Stimulated activated CD4-positive, alpha-beta T cell treated with anti-CD3 and anti-CD28 coated beads, TNF-alpha, amount 100 ng/mL, for 24 hours (primary cell): ENCODE results near the gene MS4A5.
"Not testable (repeated sequence)": the region's sequence is repeated elsewhere in the genome, so short reads cannot be mapped to it uniquely, and the experiment has no call there.

Experiments
- DNase-seq, 3 experiments: peaks; one replicate each; pipeline ENCODE4 v3.0.0-alpha.2; 2020; ENCODE audit warnings: low read depth in 3 of 3

MS4A5 gene, protein sequence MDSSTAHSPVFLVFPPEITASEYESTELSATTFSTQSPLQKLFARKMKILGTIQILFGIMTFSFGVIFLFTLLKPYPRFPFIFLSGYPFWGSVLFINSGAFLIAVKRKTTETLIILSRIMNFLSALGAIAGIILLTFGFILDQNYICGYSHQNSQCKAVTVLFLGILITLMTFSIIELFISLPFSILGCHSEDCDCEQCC

DNA sequence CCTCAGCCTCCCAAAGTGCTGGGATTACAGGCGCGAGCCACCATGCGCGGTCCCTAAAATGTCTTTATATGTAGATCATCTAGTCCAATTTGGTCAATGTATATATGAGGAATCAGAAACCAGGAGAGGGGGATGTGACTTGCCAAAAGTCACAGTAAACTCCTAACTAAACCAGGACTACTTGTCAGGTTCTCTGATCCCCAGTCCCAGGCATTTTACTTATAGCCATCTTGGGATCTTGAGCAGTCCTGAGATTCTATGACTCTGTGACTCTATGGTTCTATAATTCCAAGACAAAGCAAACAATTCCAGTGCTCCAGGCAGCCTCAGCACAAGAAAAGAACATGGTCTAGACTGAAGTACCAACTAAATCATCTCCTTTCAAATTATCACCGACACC, at the start of gene MS4A5:
MS4A5 (plus strand) TSS at position 301 of the 400 bp plus-strand sequence. CDS start 103 bp downstream, outside the sequence.
- DNase-seq, result no peak

- DNase-seq, result no peak
Measured at GRCh38 chr11:60389279-60389910, 40.0 kb upstream of the MS4A5 start.

DNA sequence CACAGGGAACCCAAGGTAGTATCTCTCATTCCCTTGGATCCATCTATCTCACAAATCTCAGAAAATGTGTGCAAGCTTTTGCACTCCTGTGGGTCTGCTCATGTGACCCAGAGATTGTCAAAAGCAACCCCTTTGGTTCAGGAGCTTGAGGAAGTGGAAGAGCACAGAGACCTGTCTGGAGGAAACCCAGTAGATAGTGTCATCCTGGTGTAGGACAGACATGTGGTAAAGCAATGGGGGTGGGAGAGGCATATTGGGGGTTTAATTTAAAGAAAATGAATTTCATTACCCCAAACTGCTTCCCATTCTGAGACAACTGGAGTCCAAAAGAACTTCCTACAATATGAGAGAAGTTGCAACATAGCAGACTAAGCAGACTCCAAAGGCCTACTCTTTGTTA, 39.0 kb upstream of the MS4A5 start:
- DNase-seq, result no peak

GRCh38 chr11:60392361-60392760, 37.0 kb upstream of the MS4A5 start:
- no peak for DNase-seq

DNA sequence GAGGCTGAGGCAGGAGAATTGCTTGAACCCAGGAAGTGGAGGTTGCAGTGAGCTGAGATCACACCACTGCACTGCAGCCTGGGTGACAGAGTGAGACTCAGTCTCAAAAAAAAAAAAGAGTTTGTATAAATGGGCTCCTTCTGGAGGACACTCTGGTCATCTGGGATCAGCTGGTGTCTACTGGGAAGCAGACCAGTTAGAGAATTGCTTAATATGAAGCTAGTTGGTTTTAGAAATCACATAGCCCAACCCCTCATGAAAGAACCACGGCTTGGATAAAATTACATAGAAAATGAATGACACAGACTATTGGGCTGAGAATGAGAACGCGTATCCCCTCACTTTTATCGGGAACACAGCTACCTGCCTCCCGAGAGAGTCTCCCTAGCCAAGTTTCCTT, 36.4 kb upstream of the MS4A5 start:
- no peak for DNase-seq

GRCh38 chr11:60394666-60395380, 34.5 kb upstream of the MS4A5 start:
- no peak for DNase-seq

DNA sequence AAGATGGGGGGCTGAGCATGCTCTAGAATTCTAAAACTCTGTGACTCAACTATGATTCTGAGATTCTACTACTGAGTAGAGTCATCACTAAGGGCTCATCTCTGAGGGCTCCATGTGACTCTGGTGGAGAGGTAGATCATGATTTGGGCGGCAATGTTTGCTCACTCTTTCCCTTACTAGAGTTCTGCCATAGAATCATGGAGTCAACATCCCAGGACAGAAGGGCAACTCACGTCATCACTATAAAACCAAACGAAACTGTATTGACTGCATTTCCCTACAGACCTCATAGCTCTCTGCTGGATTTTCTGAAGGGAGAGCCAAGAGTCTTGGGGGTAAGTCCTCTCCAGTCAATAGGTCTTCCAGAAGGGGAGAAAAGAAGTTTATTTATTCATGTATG, 33.0 kb upstream of the MS4A5 start, which contains the start of gene MS4A14:
MS4A14 (plus strand) TSS at position 78 of the 400 bp plus-strand sequence; CDS start at position 198, 120 bp downstream.
- DNase-seq, result no peak

DNA sequence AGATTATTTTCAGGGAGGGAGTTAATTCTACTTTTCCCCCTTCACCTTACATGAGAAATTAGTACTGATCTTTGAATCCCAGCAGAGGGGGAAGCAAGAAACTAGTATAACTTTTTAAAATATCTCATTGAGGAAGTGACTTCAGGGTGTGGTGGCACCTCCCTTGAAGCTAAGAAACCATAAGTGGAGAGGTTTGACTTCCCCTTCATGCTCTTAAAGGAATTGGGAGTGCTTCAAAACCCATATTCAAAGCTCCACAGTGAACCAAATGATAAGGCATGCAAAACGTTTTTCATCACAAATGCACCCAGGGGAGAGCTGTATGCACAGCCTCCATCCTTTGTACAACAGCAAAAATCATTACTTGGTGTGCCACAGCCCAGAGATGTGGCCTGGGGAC, 32.6 kb upstream of the MS4A5 start:
- DNase-seq, result no peak

GRCh38 chr11:60420015-60420414, 9.4 kb upstream of the MS4A5 start:
- no peak for DNase-seq

DNA sequence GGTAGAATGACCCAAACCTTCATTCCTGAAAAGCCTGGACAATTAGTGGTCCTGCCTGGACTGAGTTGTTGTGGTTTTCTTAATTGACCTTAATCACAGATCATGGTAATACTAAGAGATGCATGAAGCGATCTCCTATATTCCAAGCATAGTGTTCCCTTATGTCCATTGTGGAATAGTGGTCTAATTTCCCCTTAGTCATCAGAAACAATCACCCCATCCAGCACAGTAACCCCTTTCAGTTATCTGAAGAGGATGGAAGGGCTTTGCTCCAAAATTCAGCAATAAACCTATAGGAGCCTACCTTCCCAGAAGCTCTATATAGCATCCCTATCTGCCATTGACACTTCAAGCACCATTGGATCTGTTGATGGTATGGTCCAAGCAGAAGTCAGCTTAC, 6.8 kb upstream of the MS4A5 start:
- DNase-seq, result no peak

DNA sequence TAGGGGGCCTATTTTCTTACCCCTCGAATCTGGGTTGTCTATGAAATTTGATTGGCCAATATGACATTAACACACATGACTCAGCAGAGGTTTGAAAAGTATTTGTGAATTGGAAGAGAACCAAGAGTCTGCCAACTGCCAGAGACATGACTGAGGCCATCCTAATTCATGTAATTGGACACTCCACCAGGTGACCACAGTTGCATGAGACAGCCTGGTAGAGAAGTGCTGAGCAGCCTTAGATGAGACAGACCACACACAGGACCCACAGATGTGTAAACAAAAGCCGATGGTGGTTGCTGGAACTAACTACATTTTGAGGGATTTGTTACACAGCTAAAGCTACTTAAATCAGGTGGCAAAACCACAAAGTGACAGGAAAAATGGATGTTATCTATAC, 855 bp upstream of the MS4A5 start:
- DNase-seq, result no peak

DNA sequence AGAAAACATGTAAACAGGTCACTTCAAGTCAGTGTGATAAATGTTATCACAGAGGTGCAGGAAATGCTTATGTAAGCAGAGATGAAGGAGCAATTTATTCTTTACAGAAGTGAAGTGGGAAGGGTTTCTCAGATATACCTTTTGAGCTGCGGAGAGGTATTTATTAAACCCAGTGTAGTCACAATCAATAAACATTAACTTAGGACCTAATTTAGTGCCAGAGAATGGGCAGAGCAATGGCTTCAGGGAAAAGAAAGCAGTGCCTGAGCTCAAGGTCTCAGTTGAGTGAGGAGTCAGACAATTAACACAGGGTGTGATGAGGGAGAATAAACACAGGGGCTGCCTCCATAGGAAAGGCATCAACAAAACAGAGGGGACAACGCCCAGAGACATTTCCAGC, 1.9 kb downstream of the MS4A5 start:
- no peak for DNase-seq

GRCh38 chr11:60433401-60433800, 4.0 kb downstream of the MS4A5 start:
- DNase-seq, result no peak

GRCh38 chr11:60447070-60447469, 17.7 kb downstream of the MS4A5 start:
- no peak for DNase-seq

DNA sequence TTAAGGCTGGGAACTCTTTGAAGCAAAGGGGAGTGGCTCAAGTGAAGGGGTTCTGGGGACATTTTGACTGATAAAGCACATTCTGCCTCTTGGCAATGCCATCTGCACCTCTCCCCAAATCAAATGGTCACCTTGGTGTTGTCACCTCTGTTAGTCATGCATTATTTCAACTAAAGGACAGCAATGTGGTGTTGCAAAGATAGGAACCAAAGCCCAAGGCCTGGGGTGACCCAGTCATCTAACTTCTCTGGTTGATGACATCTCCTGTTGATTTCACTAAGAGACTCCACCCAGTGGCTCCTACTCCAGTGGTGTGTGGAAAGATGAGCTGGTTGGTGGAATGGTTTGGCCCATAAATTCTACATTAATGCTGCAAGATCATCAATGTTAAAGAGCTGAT, 18.5 kb downstream of the MS4A5 start:
- DNase-seq, result no peak

- not testable (repeated sequence) for DNase-seq
Measured at GRCh38 chr11:60451185-60451584, 21.8 kb downstream of the MS4A5 start.

- no peak for DNase-seq
Measured at GRCh38 chr11:60454212-60454611, 24.8 kb downstream of the MS4A5 start.

DNA sequence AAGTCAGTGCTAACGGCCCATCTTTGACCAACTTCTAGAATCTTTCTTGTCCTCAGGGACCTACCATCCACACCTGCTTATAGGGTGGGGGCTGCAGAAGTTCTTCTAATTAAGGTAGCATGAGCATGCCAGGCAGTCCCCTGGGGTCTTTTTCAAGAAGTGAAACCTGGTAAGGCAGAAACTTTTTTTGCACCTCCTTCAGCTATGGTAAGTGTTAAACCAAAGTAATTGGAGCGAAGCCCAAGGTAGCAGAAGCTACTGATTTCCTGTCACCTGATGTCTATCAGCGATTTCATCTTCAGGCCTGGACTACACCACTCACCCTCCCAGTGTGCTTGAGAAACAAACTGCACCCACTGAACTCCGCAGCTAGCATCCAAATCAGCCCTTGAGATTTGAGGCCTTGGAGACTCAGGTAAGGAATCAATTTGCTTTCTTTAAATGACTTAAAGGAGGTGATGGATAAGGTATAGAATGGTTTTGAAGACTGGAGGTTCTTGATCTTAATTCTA, 26.2 kb downstream of the MS4A5 start, which contains the start of gene MS4A1:
MS4A1 (plus strand) TSS at position 317 of the 512 bp plus-strand sequence. CDS start 6,528 bp downstream, outside the sequence.
- DNase-seq, result no peak

GRCh38 chr11:60457576-60457975, 28.2 kb downstream of the MS4A5 start:
- no peak for DNase-seq

DNA sequence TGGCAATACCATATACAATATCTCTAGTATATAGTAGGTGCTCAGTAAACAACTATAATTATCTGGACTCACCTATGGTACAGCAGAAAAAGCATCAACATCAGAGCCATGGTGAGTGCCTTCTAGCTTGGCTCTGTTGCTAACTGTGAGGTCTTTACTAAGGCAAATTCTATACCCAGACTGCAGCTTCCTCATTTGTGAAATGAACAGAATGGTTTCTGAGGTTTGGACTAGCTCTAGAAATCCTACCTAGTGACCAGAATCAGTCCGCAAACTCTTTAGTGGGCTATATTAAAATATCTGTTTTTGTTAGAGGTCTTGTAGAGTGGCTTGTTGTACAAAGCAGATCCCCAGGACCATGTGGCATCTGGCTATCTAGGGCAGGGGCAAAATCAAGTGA, 30.0 kb downstream of the MS4A5 start:
- no peak for DNase-seq

DNA sequence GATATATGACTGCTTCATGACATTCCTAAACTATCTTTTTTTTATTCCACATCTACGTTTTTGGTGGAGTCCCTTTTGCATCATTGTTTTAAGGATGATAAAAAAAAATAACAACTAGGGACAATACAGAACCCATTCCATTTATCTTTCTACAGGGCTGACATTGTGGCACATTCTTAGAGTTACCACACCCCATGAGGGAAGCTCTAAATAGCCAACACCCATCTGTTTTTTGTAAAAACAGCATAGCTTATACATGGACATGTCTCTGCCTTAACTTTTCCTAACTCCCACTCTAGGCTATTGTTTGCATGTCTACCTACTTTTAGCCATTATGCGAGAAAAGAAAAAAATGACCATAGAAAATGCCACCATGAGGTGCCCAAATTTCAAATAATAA, 39.5 kb downstream of the MS4A5 start:
- DNase-seq, result no peak

- no peak for DNase-seq
Measured at GRCh38 chr11:60469723-60470122, 40.4 kb downstream of the MS4A5 start.

GRCh38 chr11:60477035-60477445, 47.7 kb downstream of the MS4A5 start:
- DNase-seq, result no peak
